Coronary artery (tissue), 2 donors: Measurements from ENCODE around the gene RNF223.

Source experiments
- DNase-seq: peaks from one replicate; pipeline ENCODE4 v3.0.0-alpha.2; 2017; ENCODE audit warnings: low spot score
- H3K27ac ChIP-seq, 2 donors: fragments of 200-600 bp; sonication (generic); one replicate each; pipeline ENCODE4 v1.5.1; 2016 to 2019
- H3K4me3 ChIP-seq: fragments of 200-600 bp; sonication (generic); 2 replicates; pipeline ENCODE4 v1.5.1; 2016; ENCODE audit warnings: mild to moderate bottlenecking, moderate library complexity
- TF ChIP-seq, protein P1 (sequence below): fragments of 200-600 bp; sonication (generic); IDR thresholded peaks from one replicate; pipeline ENCODE4 v1.5.1; 2019; ENCODE audit warnings: antibody characterized with exemption

The RNF223 gene

DNA sequence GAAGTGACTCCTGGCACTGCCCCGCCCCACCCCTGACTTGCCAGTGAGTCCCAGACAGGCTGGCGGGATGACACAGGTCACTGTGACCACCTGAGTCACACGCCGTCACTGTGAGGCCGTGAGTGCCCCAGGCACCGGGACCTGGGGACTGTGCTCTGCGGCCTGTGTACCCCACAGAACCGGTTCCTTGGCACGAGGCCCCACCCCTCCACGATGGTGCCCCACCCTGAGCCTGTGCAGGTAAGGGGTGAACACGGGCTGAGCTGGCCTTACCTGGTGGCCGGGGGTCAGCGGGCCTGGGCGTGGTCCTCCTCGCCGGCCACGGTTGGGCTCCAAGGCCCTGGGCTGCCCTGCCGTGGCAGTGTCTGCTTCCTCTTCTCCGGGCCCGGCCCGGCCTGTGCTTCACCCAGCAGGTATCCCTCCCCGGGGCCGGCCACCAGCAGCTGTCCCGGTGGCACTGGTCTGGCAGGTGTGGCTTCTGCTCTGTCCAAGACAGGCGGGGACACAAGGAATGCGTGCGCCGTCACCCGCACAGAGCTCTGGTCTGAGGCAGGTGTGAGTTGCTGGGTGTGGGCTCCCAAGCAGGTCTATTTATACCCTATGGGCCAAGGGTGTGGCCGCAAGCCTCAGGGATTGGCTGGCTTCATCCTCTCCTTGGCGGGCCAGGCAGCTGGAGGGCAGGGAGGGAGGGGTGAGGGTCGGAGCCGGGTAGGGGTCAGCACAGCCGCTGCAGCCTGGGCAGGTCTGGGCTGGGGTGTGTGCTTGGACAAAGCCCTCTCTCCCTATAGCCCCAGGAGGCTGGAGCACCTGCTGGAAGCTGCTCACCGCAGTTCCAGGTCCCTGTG lies at the start of gene RNF223:
RNF223 (minus strand) TSS at position 564 of the 845 bp plus-strand sequence. CDS start 1,740 bp downstream, outside the sequence.
- no peak for DNase-seq
- no peak within 1 kb of the TSS for H3K27ac ChIP-seq
- TF ChIP-seq, protein P1, sequence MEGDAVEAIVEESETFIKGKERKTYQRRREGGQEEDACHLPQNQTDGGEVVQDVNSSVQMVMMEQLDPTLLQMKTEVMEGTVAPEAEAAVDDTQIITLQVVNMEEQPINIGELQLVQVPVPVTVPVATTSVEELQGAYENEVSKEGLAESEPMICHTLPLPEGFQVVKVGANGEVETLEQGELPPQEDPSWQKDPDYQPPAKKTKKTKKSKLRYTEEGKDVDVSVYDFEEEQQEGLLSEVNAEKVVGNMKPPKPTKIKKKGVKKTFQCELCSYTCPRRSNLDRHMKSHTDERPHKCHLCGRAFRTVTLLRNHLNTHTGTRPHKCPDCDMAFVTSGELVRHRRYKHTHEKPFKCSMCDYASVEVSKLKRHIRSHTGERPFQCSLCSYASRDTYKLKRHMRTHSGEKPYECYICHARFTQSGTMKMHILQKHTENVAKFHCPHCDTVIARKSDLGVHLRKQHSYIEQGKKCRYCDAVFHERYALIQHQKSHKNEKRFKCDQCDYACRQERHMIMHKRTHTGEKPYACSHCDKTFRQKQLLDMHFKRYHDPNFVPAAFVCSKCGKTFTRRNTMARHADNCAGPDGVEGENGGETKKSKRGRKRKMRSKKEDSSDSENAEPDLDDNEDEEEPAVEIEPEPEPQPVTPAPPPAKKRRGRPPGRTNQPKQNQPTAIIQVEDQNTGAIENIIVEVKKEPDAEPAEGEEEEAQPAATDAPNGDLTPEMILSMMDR, result no peak
- H3K4me3 ChIP-seq, result no peak within 1 kb of the TSS

DNA sequence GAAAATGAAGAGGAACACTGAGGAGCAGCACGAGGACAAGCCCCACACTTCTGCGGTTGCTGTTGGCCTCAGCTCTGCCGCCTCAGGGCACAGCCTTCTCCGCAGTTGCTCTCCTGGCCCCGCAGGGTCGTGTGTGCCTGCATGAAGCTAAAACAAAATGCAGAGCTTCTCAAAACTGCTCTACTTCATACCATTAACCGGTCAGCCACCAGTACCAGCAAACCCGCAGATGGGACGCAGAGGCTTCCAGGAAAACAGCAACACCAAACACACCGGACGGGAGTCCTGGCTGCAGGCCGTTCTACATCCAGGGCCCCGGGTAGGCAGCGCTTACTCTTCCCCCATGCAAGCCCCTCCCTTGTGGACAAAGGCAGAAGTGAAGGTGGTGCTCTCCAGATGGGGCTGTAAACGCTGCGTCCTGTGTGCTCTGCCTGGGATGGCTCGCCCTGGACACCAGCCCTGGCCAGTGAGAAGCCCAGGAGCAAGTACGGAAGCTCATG lies 48.9 kb upstream of the RNF223 start:
- Histone ChIP-seq H3K4me3 (no peak overlapping the region), H3K27ac (no peak overlapping the region)
- TF ChIP-seq, protein P1, result no peak
- DNase-seq, result no peak

DNA sequence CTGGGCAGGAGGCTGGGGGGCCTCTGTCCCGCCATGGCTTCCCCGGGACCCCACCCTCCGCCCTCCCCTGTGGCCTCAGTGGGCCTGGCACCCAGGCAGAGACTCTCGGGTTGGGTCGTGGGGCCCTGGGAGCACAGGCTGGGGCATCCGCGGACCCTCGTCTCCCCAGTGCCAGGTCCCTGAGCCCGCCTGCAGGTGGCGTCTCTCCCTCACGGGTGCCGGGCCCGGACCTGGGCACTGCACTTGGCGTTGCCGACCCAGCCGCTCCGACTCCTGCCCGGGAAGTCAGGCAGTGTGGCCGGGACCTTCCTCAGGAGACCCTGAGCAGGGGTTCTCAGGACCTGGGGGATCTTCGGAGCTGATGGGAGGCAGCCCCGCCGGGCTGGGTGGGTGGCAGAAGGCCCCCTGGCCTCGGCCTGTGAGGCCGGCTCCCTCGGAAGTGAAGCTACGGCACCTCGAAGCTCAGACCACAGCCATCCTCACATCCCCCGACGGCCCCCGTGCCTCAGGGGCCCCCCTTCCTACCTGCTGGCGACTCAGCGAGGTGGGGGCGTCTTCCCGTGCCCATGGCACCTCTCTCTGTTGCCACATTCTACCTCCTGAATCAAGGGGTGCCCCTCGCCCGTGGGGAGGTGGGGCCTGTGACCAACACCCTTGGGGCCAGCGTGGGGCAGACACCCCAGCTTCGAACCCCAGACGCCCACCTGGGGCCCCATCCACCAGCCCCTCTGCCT lies 48.1 kb upstream of the RNF223 start:
- TF ChIP-seq, protein P1, result peak; percentile 83
- peak overlapping the region; percentile 48 for H3K4me3 ChIP-seq
- H3K27ac ChIP-seq, result no peak overlapping the region
- DNase-seq, result no peak

DNA sequence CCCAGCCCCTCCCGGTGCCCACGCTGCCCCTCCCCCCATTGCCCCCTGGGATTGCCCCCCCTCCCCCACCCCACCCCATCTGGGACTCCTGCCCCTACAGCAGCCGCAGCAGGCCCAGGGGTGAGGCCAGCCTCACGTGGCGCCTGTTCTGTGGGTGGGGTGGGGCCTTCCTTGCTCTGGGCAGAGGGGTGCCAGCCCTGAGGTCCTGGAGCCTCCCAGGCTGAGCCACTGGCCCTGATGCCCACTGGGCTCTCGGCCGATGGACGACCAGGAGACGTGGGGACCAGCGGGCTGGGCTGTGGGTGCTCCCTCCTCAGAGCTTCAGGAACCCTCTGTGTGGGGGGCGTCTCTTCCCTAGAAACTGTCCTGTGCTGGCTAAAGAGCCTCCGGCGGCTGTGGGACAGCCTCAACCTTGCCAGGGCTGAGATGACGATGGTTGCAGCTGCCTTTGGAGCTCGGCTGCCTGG lies 47.5 kb upstream of the RNF223 start:
- Histone ChIP-seq H3K27ac (no peak overlapping the region), H3K4me3 (no peak overlapping the region)
- TF ChIP-seq, protein P1, result no peak
- DNase-seq, result no peak

DNA sequence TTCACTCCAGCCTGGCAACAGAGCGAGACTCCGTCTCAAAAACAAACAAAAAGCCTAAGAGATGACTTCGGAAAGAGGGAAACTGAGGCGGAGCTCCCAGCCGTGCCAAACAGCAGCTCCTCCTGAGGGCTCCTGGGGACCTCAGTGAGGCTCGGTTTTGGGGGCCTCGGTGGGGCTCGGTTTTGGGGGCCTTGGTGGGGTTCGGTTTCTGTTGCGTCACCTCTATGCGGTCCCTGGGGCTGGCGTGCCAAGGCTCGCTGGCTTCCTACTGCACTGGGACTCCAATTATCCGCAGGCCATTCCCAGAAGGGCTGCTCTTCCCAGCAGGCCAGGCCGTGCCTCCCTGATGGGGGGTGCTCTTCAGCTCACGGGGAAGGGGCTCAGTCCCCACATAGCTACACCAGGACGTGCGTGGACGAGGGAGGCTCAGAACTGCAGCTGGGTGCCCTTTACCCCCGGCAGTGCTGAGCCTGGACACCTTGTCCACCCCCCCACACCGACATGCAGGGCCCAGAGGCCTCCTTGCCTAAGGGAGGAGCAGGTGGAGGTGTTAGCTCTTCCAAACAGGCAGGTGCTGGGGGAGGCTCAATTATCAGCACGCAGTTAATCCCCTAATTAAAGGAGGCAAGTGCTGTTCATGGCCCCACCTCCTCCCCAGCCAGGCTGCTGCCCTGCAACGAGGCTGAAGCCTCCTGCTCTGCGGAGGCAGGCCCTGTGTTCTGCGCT lies 46.9 kb upstream of the RNF223 start:
- DNase-seq, result no peak
- TF ChIP-seq, protein P1, result no peak
- Histone ChIP-seq H3K27ac (no peak overlapping the region), H3K4me3 (no peak overlapping the region)

DNA sequence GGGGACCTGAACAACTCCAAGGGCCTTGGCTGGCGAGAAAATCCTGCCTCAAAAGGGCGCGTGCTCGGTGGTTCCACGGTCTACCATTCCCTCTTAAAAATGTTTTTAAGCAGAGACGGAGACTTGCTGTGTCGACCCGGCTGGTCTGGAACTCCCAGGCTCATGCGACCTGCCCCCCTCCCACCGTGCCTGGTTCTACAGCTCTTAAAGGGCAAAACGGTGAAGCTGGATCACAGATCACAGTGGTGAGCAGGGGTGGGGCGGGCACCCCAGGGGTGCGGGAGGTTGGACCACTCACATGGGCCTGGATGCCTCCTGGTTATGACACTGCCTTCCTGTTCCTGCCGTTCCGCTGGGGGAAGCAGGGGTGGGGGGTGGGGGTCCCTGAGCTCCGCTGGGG lies 46.0 kb upstream of the RNF223 start:
- Histone ChIP-seq H3K4me3 (no peak overlapping the region), H3K27ac (no peak overlapping the region)
- TF ChIP-seq, protein P1, result no peak
- DNase-seq, result no peak
